ENCODE data around the gene DNM3. TPM values are rescaled to one million over a fixed set of nuclear protein-coding genes. Genes with fewer than 3 reads are reported as not detected.

The DNM3 gene
- polyA plus RNA-seq, 1 donor (not counting 4 experiments of a cell fraction or from before 2014, with no cell fraction given), result 2.0 TPM

- DNase-seq (ENCODE audit: low read depth, low spot score) (no peak), FAIRE-seq (no peak)
- no peak overlapping the region for H3K4me3 ChIP-seq (ENCODE audit: control insufficient read depth in 2 of 3, extremely low read depth in 1 of 3, insufficient read depth in 2 of 3, low read depth in 1 of 3, low read length in 3 of 3)
- no peak overlapping the region for H2AFZ ChIP-seq (ENCODE audit: control insufficient read depth, low read length)
- no peaks in the 10 kb centered on the region for H4K20me1 ChIP-seq (ENCODE audit: control insufficient read depth, extremely low read depth, insufficient read depth, low read length)
- no peaks in the 10 kb centered on the region for H3K4me1 ChIP-seq (ENCODE audit: control insufficient read depth, extremely low read depth, insufficient read depth, low read length)
- peaks cover 5% of the 10 kb centered on the region for H3K9me3 ChIP-seq (ENCODE audit: control insufficient read depth, low read depth, low read length)
- H3K27me3 ChIP-seq (ENCODE audit: control insufficient read depth, extremely low read depth, insufficient read depth, low read length), result no peaks in the 10 kb centered on the region
- no peaks in the 10 kb centered on the region for H3K9me1 ChIP-seq (ENCODE audit: control insufficient read depth, extremely low read depth, insufficient read depth, low read length)
- no peak overlapping the region for H3K4me2 ChIP-seq (ENCODE audit: control insufficient read depth, extremely low read depth, insufficient read depth, low read depth, low read length)
- no peak overlapping the region for H3K27ac ChIP-seq (ENCODE audit: control insufficient read depth, insufficient read depth, low read length)
- dilution Hi-C loops (cut with MboI; ENCODE audit: extremely low pct_ligation_motif_present, low sequenced_read_pairs), result no loop called here
- H3K9ac ChIP-seq (ENCODE audit: control insufficient read depth, extremely low read depth, insufficient read depth, low read length), result no peak overlapping the region
- TF ChIP-seq CTCF (optimal IDR thresholded peaks at IDR 0.05 in 1 of 3, IDR thresholded peaks at IDR 0.05 in 1 of 3, conservative IDR thresholded peaks at IDR 0.05 in 1 of 3; ENCODE audit: extremely low read depth in 1 of 3, insufficient read depth in 2 of 3, low read length in 3 of 3) (no peak), EZH2 (IDR thresholded peaks at IDR 0.05; ENCODE audit: low read length) (no peak)
- no peaks in the 10 kb centered on the region for H3K79me2 ChIP-seq (ENCODE audit: control insufficient read depth, insufficient read depth, low read length)
- no peaks in the 10 kb centered on the region for H3K36me3 ChIP-seq (ENCODE audit: control insufficient read depth in 2 of 2, extremely low read depth in 1 of 2, insufficient read depth in 2 of 2, low read length in 2 of 2)
These were observed 12.5 kb upstream of the DNM3 start for GRCh38 chr1:171828794-171829193.

- dilution Hi-C loops (cut with MboI; ENCODE audit: extremely low pct_ligation_motif_present, low sequenced_read_pairs), result no loop called here
- H3K9me3 ChIP-seq (ENCODE audit: control insufficient read depth, low read depth, low read length), result no peaks in the 10 kb centered on the region
- no peak overlapping the region for H2AFZ ChIP-seq (ENCODE audit: control insufficient read depth, low read length)
- no peaks in the 10 kb centered on the region for H3K36me3 ChIP-seq (ENCODE audit: control insufficient read depth in 2 of 2, extremely low read depth in 1 of 2, insufficient read depth in 2 of 2, low read length in 2 of 2)
- H3K27me3 ChIP-seq (ENCODE audit: control insufficient read depth, extremely low read depth, insufficient read depth, low read length), result no peaks in the 10 kb centered on the region
- FAIRE-seq (no peak), DNase-seq (ENCODE audit: low read depth, low spot score) (no peak)
- H4K20me1 ChIP-seq (ENCODE audit: control insufficient read depth, extremely low read depth, insufficient read depth, low read length), result no peaks in the 10 kb centered on the region
- H3K79me2 ChIP-seq (ENCODE audit: control insufficient read depth, insufficient read depth, low read length), result no peaks in the 10 kb centered on the region
- H3K4me2 ChIP-seq (ENCODE audit: control insufficient read depth, extremely low read depth, insufficient read depth, low read depth, low read length), result no peak overlapping the region
- no peaks in the 10 kb centered on the region for H3K9me1 ChIP-seq (ENCODE audit: control insufficient read depth, extremely low read depth, insufficient read depth, low read length)
- no peak overlapping the region for H3K9ac ChIP-seq (ENCODE audit: control insufficient read depth, extremely low read depth, insufficient read depth, low read length)
- H3K4me1 ChIP-seq (ENCODE audit: control insufficient read depth, extremely low read depth, insufficient read depth, low read length), result no peaks in the 10 kb centered on the region
- TF ChIP-seq EZH2 (IDR thresholded peaks at IDR 0.05; ENCODE audit: low read length) (no peak), CTCF (optimal IDR thresholded peaks at IDR 0.05 in 1 of 3, IDR thresholded peaks at IDR 0.05 in 1 of 3, conservative IDR thresholded peaks at IDR 0.05 in 1 of 3; ENCODE audit: extremely low read depth in 1 of 3, insufficient read depth in 2 of 3, low read length in 3 of 3) (no peak)
- H3K4me3 ChIP-seq (ENCODE audit: control insufficient read depth in 2 of 3, extremely low read depth in 1 of 3, insufficient read depth in 2 of 3, low read depth in 1 of 3, low read length in 3 of 3), result no peak overlapping the region
- H3K27ac ChIP-seq (ENCODE audit: control insufficient read depth, insufficient read depth, low read length), result no peak overlapping the region
These were observed 8.0 kb upstream of the DNM3 start for GRCh38 chr1:171833091-171833825.
